ENCODE measurements around the gene SPRYD3.

- TF ChIP-seq EZH2phosphoT487 (IDR thresholded peaks at IDR 0.05; ENCODE audit: low read depth) (no peak), CTCF (IDR thresholded peaks at IDR 0.05; ENCODE audit: low read depth, low read length) (no peak)
Measured at GRCh38 chr12:53014709-53015108, 64.5 kb downstream of the SPRYD3 start.
